SK-N-SH (cell line): ENCODE measurements around the gene AP1B1. TPM values are rescaled to one million over a fixed set of nuclear protein-coding genes. Genes with fewer than 3 reads are reported as not detected.

Experiments used
- CTCF ChIA-PET: fragments of 300-600, 350-600 bp; formaldehyde crosslinking; extraction: SDS; loops from one replicate; lab custom pipeline; 2021; lab: Yijun Ruan, JAX
- POLR2A ChIA-PET: fragments of 350-600 bp; sonication (Branson Sonifier 250); formaldehyde crosslinking; extraction: SDS; loops from one replicate; lab custom pipeline; 2020; ENCODE audit warnings: antibody characterized with exemption, inconsistent platforms; lab: Yijun Ruan, JAX
- DNase-seq: peaks from one replicate; pipeline ENCODE4 v3.0.0; 2012
- H2AFZ ChIP-seq: fragments of 200-600 bp; sonication (generic); 2 replicates; pipeline ENCODE4 v1.8.1; 2016; ENCODE audit warnings: antibody characterized with exemption, mild to moderate bottlenecking, low read depth
- H3F3A ChIP-seq: fragments of 200-600 bp; sonication (generic); replicated peaks from 2 replicates; pipeline ENCODE3; 2016; ENCODE audit warnings: antibody characterized with exemption, mild to moderate bottlenecking; ENCODE audit not compliant: insufficient read depth
- H3K27ac ChIP-seq, 2 experiments: fragments of 200-500 bp in 1 of 2; fragments of 200-600 bp in 1 of 2; sonication (Bioruptor generic) in 1 of 2; sonication (generic), shearing (Covaris generic) in 1 of 2; 2 replicates each; pipeline versions ENCODE4 v1.5.1 to v1.6.1; 2014 to 2016; ENCODE audit warnings: low read depth in 2 of 2, inconsistent platforms in 1 of 2, low read length in 1 of 2, mild to moderate bottlenecking in 1 of 2, mixed read lengths in 1 of 2
- H3K27me3 ChIP-seq: fragments of 200-600 bp; sonication (generic), shearing (Covaris generic); 2 replicates; pipeline ENCODE4 v1.6.1; 2016; ENCODE audit warnings: mixed run types; ENCODE audit not compliant: insufficient read depth
- H3K36me3 ChIP-seq, 2 experiments: fragments of 200-500 bp in 1 of 2; fragments of 200-600 bp in 1 of 2; sonication (Bioruptor generic) in 1 of 2; sonication (generic) in 1 of 2; replicated peaks in 1 of 2; 2 replicates each; pipeline versions ENCODE3 to v1.5.1; 2014 to 2016; ENCODE audit warnings: low read length in 1 of 2, mild to moderate bottlenecking in 1 of 2; ENCODE audit not compliant: insufficient read depth in 2 of 2, control insufficient read depth in 1 of 2
- H3K4me1 ChIP-seq, 2 experiments: fragments of 200-500 bp in 1 of 2; fragments of 200-600 bp in 1 of 2; sonication (Bioruptor generic) in 1 of 2; sonication (generic), shearing (Covaris generic) in 1 of 2; 2 replicates each; pipeline versions ENCODE4 v1.5.1 to v1.6.1; 2014 to 2016; ENCODE audit warnings: low read depth in 1 of 2, low read length in 1 of 2, mixed run types in 1 of 2; ENCODE audit not compliant: insufficient read depth in 2 of 2, control insufficient read depth in 1 of 2
- H3K4me2 ChIP-seq: fragments of 200-600 bp; sonication (generic), shearing (Covaris generic); 2 replicates; pipeline ENCODE4 v1.6.1; 2017; ENCODE audit warnings: mixed run types
- H3K4me3 ChIP-seq, 2 experiments: fragments of 200-500 bp in 1 of 2; fragments of 200-600 bp in 1 of 2; sonication (Bioruptor generic) in 1 of 2; sonication (generic), shearing (Covaris generic) in 1 of 2; 2 replicates each; pipeline versions ENCODE4 v1.5.1 to v1.8.1; 2014 to 2016; ENCODE audit warnings: low read depth in 2 of 2, inconsistent platforms in 1 of 2, low read length in 1 of 2, mild to moderate bottlenecking in 1 of 2, mixed read lengths in 1 of 2, moderate library complexity in 1 of 2
- H3K79me2 ChIP-seq: fragments of 200-600 bp; sonication (generic); 2 replicates; pipeline ENCODE4 v1.8.1; 2017; ENCODE audit warnings: mild to moderate bottlenecking; ENCODE audit not compliant: insufficient read depth
- H3K9ac ChIP-seq: fragments of 200-600 bp; sonication (generic); 2 replicates; pipeline ENCODE4 v1.6.1; 2017; ENCODE audit warnings: mixed run types
- H3K9me2 ChIP-seq: fragments of 200-600 bp; sonication (generic); 2 replicates; pipeline ENCODE4 v1.6.1; 2017; ENCODE audit warnings: mixed run types
- H3K9me3 ChIP-seq: fragments of 200-600 bp; sonication (generic); 2 replicates; pipeline ENCODE4 v1.6.1; 2017; ENCODE audit warnings: mixed run types, mild to moderate bottlenecking, moderate library complexity
- H4K20me1 ChIP-seq: fragments of 200-600 bp; sonication (generic); 2 replicates; pipeline ENCODE4 v1.6.1; 2017; ENCODE audit warnings: mild to moderate bottlenecking, mixed run types; ENCODE audit not compliant: insufficient read depth
- MEF2A ChIP-seq: IDR thresholded peaks from 2 replicates; pipeline ENCODE4 v1.4.0; 2012; ENCODE audit warnings: low read depth, borderline replicate concordance
- NFIC ChIP-seq: IDR thresholded peaks from 2 replicates; pipeline ENCODE4 v1.4.0; 2012; ENCODE audit warnings: borderline replicate concordance
- RFX5 ChIP-seq: IDR thresholded peaks from 2 replicates; pipeline ENCODE4 v1.6.1; 2012; ENCODE audit warnings: mild to moderate bottlenecking, improper control_type of control experiment, low read length
- SIN3A ChIP-seq: IDR thresholded peaks from 2 replicates; pipeline ENCODE4 v1.6.1; 2012; ENCODE audit warnings: low read depth, mild to moderate bottlenecking, low read length, moderate library complexity, borderline replicate concordance
- SMC3 ChIP-seq: IDR thresholded peaks from 2 replicates; pipeline ENCODE4 v1.6.1; 2012; ENCODE audit warnings: low read depth, low read length, improper control_type of control experiment
- WGBS: methylation state at CpG from one replicate; pipeline ENCODE4 v1.1.6; 2017; ENCODE audit warnings: low lambda C conversion rate; 5-methylcytosine and 5-hydroxymethylcytosine counted together
- polyA plus RNA-seq, 3 experiments: library from polyadenylated mRNA; depleted of rRNA; stranded (reverse); fragments of >200 nt; gene quantifications; 2 replicates each; pipeline ENCODE4 v1.2.3, GENCODE V29; 2012
- TF ChIP-seq, protein P1 (sequence below): fragments of 150-350 bp; IDR thresholded peaks from 2 replicates; pipeline ENCODE4 v1.6.1; 2016; ENCODE audit warnings: mild to moderate bottlenecking, low read depth, low read length
- TF ChIP-seq, protein P2 (sequence below): IDR thresholded peaks from 2 replicates; pipeline ENCODE4 v1.4.0; 2012; ENCODE audit warnings: low read depth
- TF ChIP-seq, protein P3 (sequence below): fragments of 150-350 bp; IDR thresholded peaks from 2 replicates; pipeline ENCODE4 v1.6.1; 2017; ENCODE audit warnings: antibody characterized with exemption, low read length, low read depth, borderline replicate concordance

AP1B1 gene
- polyA plus RNA-seq, 1 of the 3 experiments (the other 2 are of a cell fraction): 51.9 TPM

DNA sequence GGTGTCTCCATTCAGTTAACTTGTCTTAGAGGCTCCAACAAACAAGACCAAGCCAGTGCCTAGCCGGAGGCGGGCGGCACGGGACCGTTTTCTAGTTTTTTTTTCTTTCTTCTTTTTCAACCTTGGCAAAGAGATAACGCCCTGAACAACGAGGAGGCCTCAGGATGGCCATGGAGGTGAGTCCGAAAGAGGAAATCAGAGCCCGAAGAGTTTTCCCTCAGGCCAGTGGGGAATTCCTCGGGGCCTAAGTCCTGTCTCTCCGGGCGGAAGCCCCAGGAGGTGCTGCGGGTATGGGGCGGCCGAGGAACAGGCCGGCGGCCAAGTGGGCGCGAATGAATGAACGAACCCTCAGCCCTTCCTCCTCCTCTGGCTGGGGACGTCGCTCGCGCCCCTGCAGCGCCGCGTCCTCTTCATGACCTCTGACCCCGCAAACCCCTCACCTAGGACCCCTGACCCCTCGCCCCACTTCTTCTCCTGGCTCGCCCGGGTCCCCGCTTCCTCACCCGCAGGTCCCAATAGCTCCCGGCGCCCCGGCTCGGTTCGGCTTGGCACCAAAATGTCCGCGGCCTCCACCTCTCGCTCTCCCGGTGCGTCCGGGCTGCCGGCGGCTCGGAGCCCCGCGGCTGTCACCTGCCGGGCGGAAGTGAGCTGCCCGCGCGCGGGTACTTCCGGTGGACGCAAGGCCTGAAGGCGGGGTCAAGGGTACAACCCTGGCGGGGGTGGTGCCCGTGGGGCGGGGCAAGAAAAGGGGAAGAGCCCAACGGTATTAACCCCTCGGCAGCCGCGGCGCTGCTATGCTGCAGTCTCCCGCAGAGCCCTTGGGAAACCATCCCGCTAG is at the start of gene AP1B1 (continued):
- TF ChIP-seq, protein P1, sequence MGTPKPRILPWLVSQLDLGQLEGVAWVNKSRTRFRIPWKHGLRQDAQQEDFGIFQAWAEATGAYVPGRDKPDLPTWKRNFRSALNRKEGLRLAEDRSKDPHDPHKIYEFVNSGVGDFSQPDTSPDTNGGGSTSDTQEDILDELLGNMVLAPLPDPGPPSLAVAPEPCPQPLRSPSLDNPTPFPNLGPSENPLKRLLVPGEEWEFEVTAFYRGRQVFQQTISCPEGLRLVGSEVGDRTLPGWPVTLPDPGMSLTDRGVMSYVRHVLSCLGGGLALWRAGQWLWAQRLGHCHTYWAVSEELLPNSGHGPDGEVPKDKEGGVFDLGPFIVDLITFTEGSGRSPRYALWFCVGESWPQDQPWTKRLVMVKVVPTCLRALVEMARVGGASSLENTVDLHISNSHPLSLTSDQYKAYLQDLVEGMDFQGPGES: no peak
- TF ChIP-seq MEF2A: no peak

DNA sequence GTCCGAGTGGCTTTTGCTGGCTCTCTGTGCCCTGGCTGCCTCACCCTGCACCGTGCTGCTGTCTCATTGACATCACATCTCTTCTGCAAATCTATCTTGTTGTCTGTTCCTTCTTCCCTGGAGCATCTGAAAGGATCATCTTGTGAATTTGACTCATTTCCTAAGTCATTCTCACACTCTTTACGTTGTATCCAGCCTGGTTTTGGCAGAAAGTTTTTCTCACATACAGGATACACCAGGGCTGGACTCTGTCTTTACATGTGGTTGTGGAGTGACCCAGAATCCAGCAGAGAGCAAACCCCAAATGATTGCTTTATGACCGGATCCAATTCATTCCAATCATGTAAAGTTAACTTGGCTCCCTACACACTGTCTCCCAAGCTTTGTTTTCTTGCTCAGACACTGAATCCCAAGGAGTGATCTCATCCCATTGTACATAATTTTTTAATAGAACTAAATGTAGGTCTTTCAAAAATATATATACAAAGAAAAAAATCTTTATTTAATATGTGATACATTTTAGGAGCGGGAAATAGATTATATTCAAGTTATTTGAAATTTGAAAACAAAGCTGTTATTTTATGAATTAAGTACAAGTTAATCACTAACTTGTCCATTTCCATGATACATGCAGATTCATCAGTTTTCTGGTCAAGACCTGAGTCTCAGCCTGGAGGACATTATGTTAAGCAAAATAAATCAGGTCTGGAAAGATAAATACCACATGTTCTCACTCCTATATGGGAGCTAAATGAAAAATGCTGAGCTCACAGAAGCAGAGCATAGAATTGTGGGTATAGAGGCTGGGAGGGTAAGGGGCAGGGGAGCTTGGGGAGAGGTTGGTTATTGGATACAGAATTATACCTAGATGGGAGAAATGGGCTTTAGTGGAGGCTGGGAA is 47.1 kb upstream of the AP1B1 start:
- ChIA-PET CTCF (interaction anchor here (0.7 to 1.1 kb wide), 2 partner anchors 47 to 190 kb away, joined by 3 read pairs; no protein-coding TSS in a partner anchor), POLR2A (no interaction called here)
- no peak for TF ChIP-seq NFIC
- H3K4me2 ChIP-seq: no peak overlapping the region
- H3K9me3 ChIP-seq: no peaks in the 10 kb centered on the region
- no peaks in the 10 kb centered on the region for H3K36me3 ChIP-seq
- no peak overlapping the region for H3K27ac ChIP-seq
- peaks cover 0 to 6% of the 10 kb centered on the region in 2 experiments; a peak in 1 of 4 replicates for H3K4me1 ChIP-seq
- no peaks in the 10 kb centered on the region for H3K79me2 ChIP-seq
- H4K20me1 ChIP-seq: no peaks in the 10 kb centered on the region
- no peak overlapping the region for H3K4me3 ChIP-seq
- no peak overlapping the region for H2AFZ ChIP-seq
- H3F3A ChIP-seq: no peaks in the 10 kb centered on the region
- peaks cover 18% of the 10 kb centered on the region; the same call in 1 of the 2 replicates for H3K27me3 ChIP-seq
- H3K9ac ChIP-seq: no peak overlapping the region
- no peak for DNase-seq
- WGBS: 56% methylated on average over 5 of the region's 5 CpGs
- no peaks in the 10 kb centered on the region for H3K9me2 ChIP-seq

DNA sequence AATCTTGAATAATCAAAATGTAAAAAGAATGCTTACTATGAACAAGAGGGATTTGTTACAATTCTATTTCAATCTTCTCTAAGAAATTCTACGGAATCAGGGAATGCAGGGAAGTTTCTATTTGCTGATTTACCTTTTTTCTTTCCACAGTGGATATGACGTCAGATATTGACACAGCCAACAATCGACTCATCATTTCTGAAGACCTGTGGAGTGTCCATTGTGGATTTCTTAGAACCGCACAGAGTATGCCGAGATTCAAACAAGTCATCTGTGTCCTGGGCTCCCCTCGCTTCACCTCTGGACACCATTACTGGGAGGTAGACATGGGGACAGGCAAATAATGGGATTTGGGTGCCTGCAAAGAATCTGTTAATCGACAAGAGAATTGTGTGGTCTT is 45.9 kb upstream of the AP1B1 start:
- TF ChIP-seq SMC3: no peak
- no peak for TF ChIP-seq NFIC
- TF ChIP-seq, protein P2, sequence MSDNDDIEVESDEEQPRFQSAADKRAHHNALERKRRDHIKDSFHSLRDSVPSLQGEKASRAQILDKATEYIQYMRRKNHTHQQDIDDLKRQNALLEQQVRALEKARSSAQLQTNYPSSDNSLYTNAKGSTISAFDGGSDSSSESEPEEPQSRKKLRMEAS: no peak
- TF ChIP-seq, protein P3, sequence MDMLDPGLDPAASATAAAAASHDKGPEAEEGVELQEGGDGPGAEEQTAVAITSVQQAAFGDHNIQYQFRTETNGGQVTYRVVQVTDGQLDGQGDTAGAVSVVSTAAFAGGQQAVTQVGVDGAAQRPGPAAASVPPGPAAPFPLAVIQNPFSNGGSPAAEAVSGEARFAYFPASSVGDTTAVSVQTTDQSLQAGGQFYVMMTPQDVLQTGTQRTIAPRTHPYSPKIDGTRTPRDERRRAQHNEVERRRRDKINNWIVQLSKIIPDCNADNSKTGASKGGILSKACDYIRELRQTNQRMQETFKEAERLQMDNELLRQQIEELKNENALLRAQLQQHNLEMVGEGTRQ: no peak
- TF ChIP-seq, protein P1: no peak
- no peak for TF ChIP-seq SIN3A
- no peak for TF ChIP-seq RFX5
- TF ChIP-seq, all 33 proteins: peak for 0
- Histone ChIP-seq H3K9me2 (no peaks in the 10 kb centered on the region), H3K27ac (no peak overlapping the region), H2AFZ (no peak overlapping the region), H3K4me1 (peaks cover 0 to 6% of the 10 kb centered on the region in 2 experiments; a peak in 1 of 4 replicates), H3K36me3 (no peaks in the 10 kb centered on the region), H3K27me3 (peaks cover 18% of the 10 kb centered on the region; the same call in 1 of the 2 replicates), H3K79me2 (no peaks in the 10 kb centered on the region), H3F3A (no peaks in the 10 kb centered on the region), H3K9ac (no peak overlapping the region), H3K9me3 (no peaks in the 10 kb centered on the region), H3K4me2 (no peak overlapping the region), H4K20me1 (no peaks in the 10 kb centered on the region), H3K4me3 (no peak overlapping the region)
- 65% methylated on average over 7 of the region's 7 CpGs for WGBS
- ChIA-PET CTCF (no interaction called here), POLR2A (no interaction called here)
- no peak for DNase-seq
